Measurements from ENCODE around the gene AMPD1.
A peak's percentile ranks its signal among the peaks of the same experiment; 100 is the strongest.

The AMPD1 gene

GRCh38 chr1:114702737-114703136, 7.4 kb upstream of the AMPD1 start:
- DNase-seq (ENCODE audit: insufficient read length, low spot score) (no peak), FAIRE-seq (peak; percentile 82)
- TF ChIP-seq SPI1 (IDR thresholded peaks at IDR 0.05; ENCODE audit: low read depth, low read length) (0 out of 2 replicates have a peak, but pooled peaks have one; percentile 27), POLR2A (IDR thresholded peaks at IDR 0.05; ENCODE audit: low read depth, low read length) (no peak; the same call in 1 of the 2 replicates)

GRCh38 chr1:114701931-114702330, 6.6 kb upstream of the AMPD1 start:
- no peak for FAIRE-seq
- no peak for DNase-seq (ENCODE audit: insufficient read length, low spot score)
- TF ChIP-seq TAF1 (IDR thresholded peaks at IDR 0.05; ENCODE audit: low read depth, low read length) (no peak), POLR2AphosphoS5 (IDR thresholded peaks at IDR 0.05; ENCODE audit: low read depth, low read length) (no peak), SPI1 (IDR thresholded peaks at IDR 0.05; ENCODE audit: low read depth, low read length) (no peak), PAX5 (IDR thresholded peaks at IDR 0.05; ENCODE audit: insufficient read depth, low read length, severe bottlenecking) (no peak)

- no peak for DNase-seq (ENCODE audit: insufficient read length, low spot score)
- no peak for FAIRE-seq
- TF ChIP-seq PAX5 (IDR thresholded peaks at IDR 0.05; ENCODE audit: insufficient read depth, low read length, severe bottlenecking) (no peak), SPI1 (IDR thresholded peaks at IDR 0.05; ENCODE audit: low read depth, low read length) (no peak), POU2F2 (IDR thresholded peaks at IDR 0.05; ENCODE audit: low read depth, low read length) (no peak), TAF1 (IDR thresholded peaks at IDR 0.05; ENCODE audit: low read depth, low read length) (no peak), POLR2AphosphoS5 (IDR thresholded peaks at IDR 0.05; ENCODE audit: low read depth, low read length) (no peak), POLR2A (IDR thresholded peaks at IDR 0.05; ENCODE audit: low read depth, low read length) (no peak)
Observed at GRCh38 chr1:114700036-114700600, 4.8 kb upstream of the AMPD1 start.

GRCh38 chr1:114696810-114697209, 1.5 kb upstream of the AMPD1 start:
- TF ChIP-seq PAX5 (IDR thresholded peaks at IDR 0.05; ENCODE audit: insufficient read depth, low read length, severe bottlenecking): no peak
- no peak for TF ChIP-seq TAF1 (IDR thresholded peaks at IDR 0.05; ENCODE audit: low read depth, low read length)
- no peak for TF ChIP-seq POLR2AphosphoS5 (IDR thresholded peaks at IDR 0.05; ENCODE audit: low read depth, low read length)
- TF ChIP-seq SPI1 (IDR thresholded peaks at IDR 0.05; ENCODE audit: low read depth, low read length): no peak
- no peak for TF ChIP-seq POU2F2 (IDR thresholded peaks at IDR 0.05; ENCODE audit: low read depth, low read length)
- TF ChIP-seq POLR2A (IDR thresholded peaks at IDR 0.05; ENCODE audit: low read depth, low read length): no peak

GRCh38 chr1:114694540-114695310, 621 bp downstream of the AMPD1 start:
- TF ChIP-seq SPI1 (IDR thresholded peaks at IDR 0.05; ENCODE audit: low read depth, low read length) (no peak), POLR2AphosphoS5 (IDR thresholded peaks at IDR 0.05; ENCODE audit: low read depth, low read length) (no peak), POLR2A (IDR thresholded peaks at IDR 0.05; ENCODE audit: low read depth, low read length) (no peak), TAF1 (IDR thresholded peaks at IDR 0.05; ENCODE audit: low read depth, low read length) (no peak), PAX5 (IDR thresholded peaks at IDR 0.05; ENCODE audit: insufficient read depth, low read length, severe bottlenecking) (no peak), POU2F2 (IDR thresholded peaks at IDR 0.05; ENCODE audit: low read depth, low read length) (no peak)
- DNase-seq (ENCODE audit: insufficient read length, low spot score) (no peak), FAIRE-seq (no peak)

More at GRCh38 chr1:114696810-114697209, 1.5 kb upstream of the AMPD1 start:
- no peak for DNase-seq (ENCODE audit: insufficient read length, low spot score)
- FAIRE-seq: no peak

GRCh38 chr1:114692947-114693346, 2.4 kb downstream of the AMPD1 start:
- TF ChIP-seq POU2F2 (IDR thresholded peaks at IDR 0.05; ENCODE audit: low read depth, low read length) (no peak), POLR2A (IDR thresholded peaks at IDR 0.05; ENCODE audit: low read depth, low read length) (no peak), TAF1 (IDR thresholded peaks at IDR 0.05; ENCODE audit: low read depth, low read length) (no peak), POLR2AphosphoS5 (IDR thresholded peaks at IDR 0.05; ENCODE audit: low read depth, low read length) (no peak), PAX5 (IDR thresholded peaks at IDR 0.05; ENCODE audit: insufficient read depth, low read length, severe bottlenecking) (no peak)
- FAIRE-seq: no peak
- no peak for DNase-seq (ENCODE audit: insufficient read length, low spot score)

- FAIRE-seq (no peak), DNase-seq (ENCODE audit: insufficient read length, low spot score) (no peak)
- TF ChIP-seq SPI1 (IDR thresholded peaks at IDR 0.05; ENCODE audit: low read depth, low read length) (no peak), PAX5 (IDR thresholded peaks at IDR 0.05; ENCODE audit: insufficient read depth, low read length, severe bottlenecking) (no peak), TAF1 (IDR thresholded peaks at IDR 0.05; ENCODE audit: low read depth, low read length) (no peak)
Observed at GRCh38 chr1:114691061-114691460, 4.3 kb downstream of the AMPD1 start.

GRCh38 chr1:114690148-114690547, 5.2 kb downstream of the AMPD1 start:
- DNase-seq (ENCODE audit: insufficient read length, low spot score) (no peak), FAIRE-seq (no peak)
- TF ChIP-seq TAF1 (IDR thresholded peaks at IDR 0.05; ENCODE audit: low read depth, low read length): no peak
- TF ChIP-seq POU2F2 (IDR thresholded peaks at IDR 0.05; ENCODE audit: low read depth, low read length): no peak
- no peak for TF ChIP-seq POLR2A (IDR thresholded peaks at IDR 0.05; ENCODE audit: low read depth, low read length)
- no peak for TF ChIP-seq PAX5 (IDR thresholded peaks at IDR 0.05; ENCODE audit: insufficient read depth, low read length, severe bottlenecking)
- TF ChIP-seq POLR2AphosphoS5 (IDR thresholded peaks at IDR 0.05; ENCODE audit: low read depth, low read length): no peak
- TF ChIP-seq SPI1 (IDR thresholded peaks at IDR 0.05; ENCODE audit: low read depth, low read length): no peak

GRCh38 chr1:114688526-114688925, 6.8 kb downstream of the AMPD1 start:
- no peak for TF ChIP-seq POU2F2 (IDR thresholded peaks at IDR 0.05; ENCODE audit: low read depth, low read length)
- TF ChIP-seq POLR2A (IDR thresholded peaks at IDR 0.05; ENCODE audit: low read depth, low read length): no peak
- TF ChIP-seq SPI1 (IDR thresholded peaks at IDR 0.05; ENCODE audit: low read depth, low read length): no peak
- TF ChIP-seq TAF1 (IDR thresholded peaks at IDR 0.05; ENCODE audit: low read depth, low read length): no peak
- no peak for TF ChIP-seq POLR2AphosphoS5 (IDR thresholded peaks at IDR 0.05; ENCODE audit: low read depth, low read length)
- TF ChIP-seq PAX5 (IDR thresholded peaks at IDR 0.05; ENCODE audit: insufficient read depth, low read length, severe bottlenecking): no peak
- DNase-seq (ENCODE audit: insufficient read length, low spot score) (no peak), FAIRE-seq (no peak)

GRCh38 chr1:114685851-114686250, 9.5 kb downstream of the AMPD1 start:
- TF ChIP-seq SPI1 (IDR thresholded peaks at IDR 0.05; ENCODE audit: low read depth, low read length) (no peak), TAF1 (IDR thresholded peaks at IDR 0.05; ENCODE audit: low read depth, low read length) (no peak), POLR2AphosphoS5 (IDR thresholded peaks at IDR 0.05; ENCODE audit: low read depth, low read length) (no peak), POU2F2 (IDR thresholded peaks at IDR 0.05; ENCODE audit: low read depth, low read length) (no peak), PAX5 (IDR thresholded peaks at IDR 0.05; ENCODE audit: insufficient read depth, low read length, severe bottlenecking) (no peak), POLR2A (IDR thresholded peaks at IDR 0.05; ENCODE audit: low read depth, low read length) (no peak)
- FAIRE-seq (no peak), DNase-seq (ENCODE audit: insufficient read length, low spot score) (no peak)

Measured in GM12891 (cell line).